Right lobe of liver (tissue), 6 donors: ENCODE data around the gene PAX2. TPM values are rescaled to one million over a fixed set of nuclear protein-coding genes. Genes with fewer than 3 reads are reported as not detected.

Source experiments
- ATAC-seq, 4 donors: fragments of 200-7000 bp; cut with Tn5 transposase; one replicate each; pipeline ENCODE4 v1.9.1; 2020; ENCODE audit warnings: mild to moderate bottlenecking in 4 of 4, moderate library complexity in 4 of 4
- DNase-seq, 3 donors: peaks; one replicate each; pipeline ENCODE4 v3.0.0-alpha.2; 2020
- H3K27ac ChIP-seq, 3 donors: fragments of 200-600 bp; one replicate each; pipeline ENCODE4 v1.8.0; 2022
- H3K27me3 ChIP-seq, 2 donors: fragments of 200-600 bp; one replicate each; pipeline ENCODE4 v1.8.0; 2022
- H3K36me3 ChIP-seq, 4 donors: fragments of 200-600 bp; sonication (generic) in 1 of 4; one replicate each; pipeline versions ENCODE4 v1.5.1 to v1.8.0; 2017 to 2022; ENCODE audit warnings: control low read depth in 1 of 4
- H3K4me1 ChIP-seq, 4 donors: fragments of 200-600 bp; sonication (generic) in 1 of 4; one replicate each; pipeline versions ENCODE4 v1.5.1 to v1.8.0; 2017 to 2022; ENCODE audit warnings: control low read depth in 1 of 4
- H3K4me3 ChIP-seq, 3 donors: fragments of 200-600 bp; one replicate each; pipeline ENCODE4 v1.8.0; 2022
- H3K9me3 ChIP-seq, 4 donors: fragments of 200-600 bp; sonication (generic) in 1 of 4; one replicate each; pipeline versions ENCODE4 v1.5.1 to v1.8.0; 2017 to 2022; ENCODE audit warnings: control low read depth in 1 of 4
- CTCF ChIP-seq, 4 donors: fragments of 200-600 bp in 3 of 4; fragments of 450-650 bp in 1 of 4; IDR thresholded peaks; one replicate each; pipeline versions ENCODE4 v1.5.1 to v1.8.0; 2016 to 2022; ENCODE audit warnings: antibody characterized with exemption in 4 of 4, mild to moderate bottlenecking in 2 of 4
- POLR2A ChIP-seq: fragments of 450-650 bp; IDR thresholded peaks from one replicate; pipeline ENCODE4 v1.6.1; 2017; ENCODE audit warnings: antibody characterized with exemption, mild to moderate bottlenecking
- WGBS: methylation state at CpG from one replicate; pipeline ENCODE4 v1.1.6; 2018; ENCODE audit warnings: low coverage, low lambda C conversion rate; ENCODE audit not compliant: insufficient coverage; ENCODE audit errors: missing lambda C conversion rate; 5-methylcytosine and 5-hydroxymethylcytosine counted together
- intact Hi-C, 2 donors: fragments of 100-400 bp; cut with DNase I; formaldehyde crosslinking; loops; one replicate each; pipeline versions ENCODE4 v1.11.2 to v1.14.1; 2022
- total RNA-seq, 6 experiments: library from RNA; depleted of rRNA in 2 of 6; stranded (reverse); fragments of >200 nt in 2 of 6; fragmentation: NEBNext Ultra II Directional in 3 of 6; extraction: Animal tissue kit (Norgen Biotek cat#: 25700) in 3 of 6; gene quantifications; one replicate each; pipeline versions ENCODE4 v1.1.0 to v1.2.4, GENCODE V29; 2016 to 2023
- donor health status: DM: no; HTN: yes; CAD: no.
- donor health status: DM: no; HTN: no; CAD: no.
- donor health status: DM: no; HTN: no; CAD: no.
- donor health status: DM: no; HTN: yes; CAD: no.
- donor health status: DM: no; HTN: yes; CAD: no.

The PAX2 gene
- total RNA-seq, 6 experiments from 2014 or later, result 0.24 TPM; not detected in 5

- Histone ChIP-seq H3K27me3 (no peaks in the 10 kb centered on the region), H3K9me3 (no peaks in the 10 kb centered on the region), H3K36me3 (no peaks in the 10 kb centered on the region), H3K27ac (no peak overlapping the region), H3K4me1 (no peaks in the 10 kb centered on the region), H3K4me3 (no peak overlapping the region)
- 81% methylated on average over 5 of the region's 14 CpGs for WGBS
- TF ChIP-seq CTCF (IDR thresholded peaks at IDR 0.05) (no peak), POLR2A (no peak)
- DNase-seq (no peak), ATAC-seq (no peak)
- intact Hi-C loops, result no loop called here
These were observed 64.9 kb downstream of the PAX2 start for GRCh38 chr10:100810091-100810834.

- no peak for ATAC-seq
- 66% methylated on average over 6 of the region's 7 CpGs for WGBS
- Histone ChIP-seq H3K27me3 (no peaks in the 10 kb centered on the region), H3K36me3 (no peaks in the 10 kb centered on the region), H3K9me3 (no peaks in the 10 kb centered on the region), H3K27ac (no peak overlapping the region), H3K4me3 (no peak overlapping the region), H3K4me1 (no peaks in the 10 kb centered on the region)
- DNase-seq, result no peak
- TF ChIP-seq CTCF (IDR thresholded peaks at IDR 0.05) (no peak), POLR2A (no peak)
- intact Hi-C loops, result no loop called here
These were observed 65.4 kb downstream of the PAX2 start for GRCh38 chr10:100810835-100811116.

- H3K27me3 ChIP-seq, result no peaks in the 10 kb centered on the region
- WGBS, result 91% methylated on average over 1 of the region's 1 CpG
These were observed 65.9 kb downstream of the PAX2 start for GRCh38 chr10:100811261-100811660.

GRCh38 chr10:100811752-100812750 is 66.7 kb downstream of the PAX2 start:
- no peak overlapping the region for H3K4me3 ChIP-seq
- TF ChIP-seq POLR2A, result no peak
- no peak for TF ChIP-seq CTCF (IDR thresholded peaks at IDR 0.05)
- H3K9me3 ChIP-seq, result no peaks in the 10 kb centered on the region
- DNase-seq, result no peak
- WGBS, result 55% methylated on average over 12 of the region's 16 CpGs
- intact Hi-C loops, result no loop called here
- H3K4me1 ChIP-seq, result no peaks in the 10 kb centered on the region
- H3K36me3 ChIP-seq, result no peaks in the 10 kb centered on the region
- H3K27ac ChIP-seq, result no peak overlapping the region
- no peaks in the 10 kb centered on the region for H3K27me3 ChIP-seq
- ATAC-seq, result no peak

More at GRCh38 chr10:100811261-100811660, 65.9 kb downstream of the PAX2 start:
- no peaks in the 10 kb centered on the region for H3K4me1 ChIP-seq
- H3K4me3 ChIP-seq, result no peak overlapping the region
- no peak overlapping the region for H3K27ac ChIP-seq
- H3K36me3 ChIP-seq, result no peaks in the 10 kb centered on the region
- intact Hi-C loops, result no loop called here
- no peak for ATAC-seq
- no peak for DNase-seq
- H3K9me3 ChIP-seq, result no peaks in the 10 kb centered on the region
- no peak for TF ChIP-seq POLR2A
- no peak for TF ChIP-seq CTCF (IDR thresholded peaks at IDR 0.05)
